Measurements from ENCODE around the gene VEPH1. TPM values are rescaled to one million over a fixed set of nuclear protein-coding genes. Genes with fewer than 3 reads are reported as not detected.

VEPH1 gene
- total and polyA plus RNA-seq, 9 of the 15 experiments (the other 6 are each of a cell fraction or from before 2014, with no cell fraction given) = 4.5 to 15.6 (median 5.8) TPM

- H3K9me3 ChIP-seq (replicated peaks; ENCODE audit: control insufficient read depth, insufficient read depth, low read depth, low read length) = no peaks in the 10 kb centered on the region
- no peak overlapping the region for H3K4me2 ChIP-seq (ENCODE audit: insufficient read depth, low read length)
- DNase-seq (ENCODE audit: extremely low read depth in 1 of 4, low spot score in 3 of 4) (no peak), FAIRE-seq (no peak), ATAC-seq (no peak)
- CTCF ChIA-PET (ENCODE audit: low intra/inter-chr PET ratio) = no interaction called here
- no peak overlapping the region for H3K27ac ChIP-seq (ENCODE audit: extremely low read depth, low read depth, low read length)
- H3K9me1 ChIP-seq (ENCODE audit: control insufficient read depth, insufficient read depth, low read length) = no peaks in the 10 kb centered on the region
- TF ChIP-seq CBFA2T2 (conservative IDR thresholded peaks at IDR 0.05) (no peak), TAF15 (IDR thresholded peaks at IDR 0.05; ENCODE audit: low read depth, low read length) (no peak), ELF1 (tag; IDR thresholded peaks at IDR 0.05) (no peak), RFX7 (CRISPR knock-in tag; IDR thresholded peaks at IDR 0.05) (no peak), CBX5 (IDR thresholded peaks at IDR 0.05; ENCODE audit: borderline replicate concordance, low read depth) (no peak), HBP1 (CRISPR knock-in tag; IDR thresholded peaks at IDR 0.05) (no peak), ATF7 (IDR thresholded peaks at IDR 0.05) (no peak), KLF6 (CRISPR knock-in tag; IDR thresholded peaks at IDR 0.05; ENCODE audit: borderline replicate concordance) (no peak), DACH1 (IDR thresholded peaks at IDR 0.05; ENCODE audit: partially characterized antibody) (no peak), FOXK1 (CRISPR knock-in tag; IDR thresholded peaks at IDR 0.05; ENCODE audit: borderline replicate concordance) (no peak), HDAC1 (IDR thresholded peaks at IDR 0.05) (no peak), CBX2 (IDR thresholded peaks at IDR 0.05; ENCODE audit: insufficient read depth, low read length, poor library complexity, severe bottlenecking) (no peak), PHB2 (IDR thresholded peaks at IDR 0.05; ENCODE audit: low read depth) (no peak), NFYB (IDR thresholded peaks at IDR 0.05; ENCODE audit: extremely low read depth, insufficient read length) (no peak)
- TF ChIP-seq, protein P1, sequence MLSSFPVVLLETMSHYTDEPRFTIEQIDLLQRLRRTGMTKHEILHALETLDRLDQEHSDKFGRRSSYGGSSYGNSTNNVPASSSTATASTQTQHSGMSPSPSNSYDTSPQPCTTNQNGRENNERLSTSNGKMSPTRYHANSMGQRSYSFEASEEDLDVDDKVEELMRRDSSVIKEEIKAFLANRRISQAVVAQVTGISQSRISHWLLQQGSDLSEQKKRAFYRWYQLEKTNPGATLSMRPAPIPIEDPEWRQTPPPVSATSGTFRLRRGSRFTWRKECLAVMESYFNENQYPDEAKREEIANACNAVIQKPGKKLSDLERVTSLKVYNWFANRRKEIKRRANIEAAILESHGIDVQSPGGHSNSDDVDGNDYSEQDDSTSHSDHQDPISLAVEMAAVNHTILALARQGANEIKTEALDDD (IDR thresholded peaks at IDR 0.05) = no peak
- TF ChIP-seq, protein P2, sequence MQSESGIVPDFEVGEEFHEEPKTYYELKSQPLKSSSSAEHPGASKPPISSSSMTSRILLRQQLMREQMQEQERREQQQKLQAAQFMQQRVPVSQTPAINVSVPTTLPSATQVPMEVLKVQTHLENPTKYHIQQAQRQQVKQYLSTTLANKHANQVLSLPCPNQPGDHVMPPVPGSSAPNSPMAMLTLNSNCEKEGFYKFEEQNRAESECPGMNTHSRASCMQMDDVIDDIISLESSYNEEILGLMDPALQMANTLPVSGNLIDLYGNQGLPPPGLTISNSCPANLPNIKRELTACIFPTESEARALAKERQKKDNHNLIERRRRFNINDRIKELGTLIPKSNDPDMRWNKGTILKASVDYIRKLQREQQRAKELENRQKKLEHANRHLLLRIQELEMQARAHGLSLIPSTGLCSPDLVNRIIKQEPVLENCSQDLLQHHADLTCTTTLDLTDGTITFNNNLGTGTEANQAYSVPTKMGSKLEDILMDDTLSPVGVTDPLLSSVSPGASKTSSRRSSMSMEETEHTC (IDR thresholded peaks at IDR 0.05) = no peak
- H3K4me3 ChIP-seq = no peak overlapping the region
- no peaks in the 10 kb centered on the region for H4K20me1 ChIP-seq (replicated peaks; ENCODE audit: control insufficient read depth, insufficient read depth, low read length)
- no peak overlapping the region for H3K9ac ChIP-seq (ENCODE audit: insufficient read depth in 1 of 2, low read depth in 2 of 2, low read length in 2 of 2)
- no TSS peak for BruUV-seq (replicated peaks)
- in situ Hi-C loops (cut with MboI) (no loop called here), intact Hi-C loops (cut with micrococcal nuclease) (no loop called here)
- no peaks in the 10 kb centered on the region for H3K36me3 ChIP-seq (ENCODE audit: control insufficient read depth, insufficient read depth, low read length)
- no peaks in the 10 kb centered on the region for H3K27me3 ChIP-seq (ENCODE audit: control insufficient read depth in 2 of 2, insufficient read depth in 2 of 2, low read length in 2 of 2)
- H3K4me1 ChIP-seq (replicated peaks in 1 of 2; ENCODE audit: control insufficient read depth in 2 of 2, insufficient read depth in 2 of 2, low read length in 2 of 2) = no peaks in the 10 kb centered on the region
- WGBS (ENCODE audit: insufficient coverage, low coverage, missing lambda C conversion rate) = 5% methylated on average over 2 of the region's 2 CpGs
- H2AFZ ChIP-seq (ENCODE audit: low read depth, low read length) = no peak overlapping the region
- H3K79me2 ChIP-seq (ENCODE audit: control insufficient read depth, insufficient read depth, low read length) = no peaks in the 10 kb centered on the region
- POLR2A ChIA-PET = no interaction called here
These were observed 119.2 kb downstream of the VEPH1 start for GRCh38 chr3:157384031-157384430.
